GM23338 (cell line): ENCODE data around the gene FAM3D.
A peak's percentile ranks its signal among the peaks of the same experiment; 100 is the strongest.
"Not testable (repeated sequence)": the region's sequence is repeated elsewhere in the genome, so short reads cannot be mapped to it uniquely, and the experiment has no call there.

Experiments used
- CREB1 ChIP-seq: fragments of 250-450 bp; sonication (Bioruptor Pico); IDR thresholded peaks from 2 replicates; pipeline ENCODE4 v1.5.0; 2020; ENCODE audit warnings: low read depth, mild to moderate bottlenecking, moderate library complexity
- CTCF ChIP-seq, 2 experiments: fragments of 200-600 bp in 1 of 2; sonication (generic) in 1 of 2; conservative IDR thresholded peaks; 2 replicates each; pipeline versions ENCODE4 v1.5.1 to v1.6.1; 2016 to 2017; ENCODE audit warnings: antibody characterized with exemption in 2 of 2, low read depth in 2 of 2, mild to moderate bottlenecking in 2 of 2, moderate library complexity in 1 of 2
- EZH2 ChIP-seq: fragments of 200-600 bp; sonication (generic); IDR thresholded peaks from one replicate; pipeline ENCODE4 v1.8.0; 2017; ENCODE audit warnings: antibody characterized with exemption, mild to moderate bottlenecking, low read depth; ENCODE audit not compliant: unreplicated experiment
- EZH2phosphoT487 ChIP-seq: fragments of 200-600 bp; sonication (generic); IDR thresholded peaks from one replicate; pipeline ENCODE4 v1.8.1; 2018; ENCODE audit warnings: antibody characterized with exemption; ENCODE audit not compliant: unreplicated experiment
- JUNB ChIP-seq: IDR thresholded peaks from one replicate; pipeline ENCODE4 v1.6.1; 2016; ENCODE audit warnings: antibody characterized with exemption; ENCODE audit not compliant: unreplicated experiment
- POLR2AphosphoS5 ChIP-seq: IDR thresholded peaks from 2 replicates; pipeline ENCODE4 v1.6.1; 2016; ENCODE audit warnings: antibody characterized with exemption, low read depth
- REST ChIP-seq: IDR thresholded peaks from one replicate; pipeline ENCODE4 v1.6.1; 2018; ENCODE audit warnings: antibody characterized with exemption; ENCODE audit not compliant: unreplicated experiment

GRCh38 chr3:58695284-58695683, 28.7 kb upstream of the FAM3D start:
- peak in 1 of 2 experiments; percentile 23; a peak in 2 of 4 replicates for TF ChIP-seq CTCF (conservative IDR thresholded peaks at IDR 0.05; ENCODE audit: low read depth in 2 of 2)
- TF ChIP-seq EZH2; REST; EZH2phosphoT487; CREB1 (CRISPR knock-in tag); JUNB; POLR2AphosphoS5: not testable (repeated sequence)
